Kidney capillary endothelial cell (primary cell): Measurements from ENCODE around the gene RAE1.

Experiments
- DNase-seq: peaks from one replicate; pipeline ENCODE4 v3.0.0-alpha.2; 2018; ENCODE audit warnings: low spot score

Gene RAE1

GRCh38 chr20:57400231-57400701, 49.2 kb downstream of the RAE1 start:
- DNase-seq = no peak

- DNase-seq = no peak
Observed at GRCh38 chr20:57400821-57401564, 49.9 kb downstream of the RAE1 start.

- no peak for DNase-seq
Observed at GRCh38 chr20:57401565-57401918, 50.5 kb downstream of the RAE1 start.

- DNase-seq = no peak
Observed at GRCh38 chr20:57402206-57403125, 51.4 kb downstream of the RAE1 start.

- no peak for DNase-seq
Observed at GRCh38 chr20:57403216-57403615, 52.2 kb downstream of the RAE1 start.

GRCh38 chr20:57404006-57404405, 53.0 kb downstream of the RAE1 start:
- DNase-seq = no peak

- no peak for DNase-seq
Observed at GRCh38 chr20:57404419-57405072, 53.5 kb downstream of the RAE1 start.

- DNase-seq = no peak
Observed at GRCh38 chr20:57405236-57406016, 54.4 kb downstream of the RAE1 start.

GRCh38 chr20:57407541-57407956, 56.5 kb downstream of the RAE1 start:
- DNase-seq = no peak

GRCh38 chr20:57408131-57408530, 57.1 kb downstream of the RAE1 start:
- DNase-seq = no peak

GRCh38 chr20:57408536-57409233, 57.6 kb downstream of the RAE1 start:
- no peak for DNase-seq

- DNase-seq = no peak
Observed at GRCh38 chr20:57409316-57409671, 58.2 kb downstream of the RAE1 start.

- no peak for DNase-seq
Observed at GRCh38 chr20:57409672-57410397, 58.8 kb downstream of the RAE1 start.

GRCh38 chr20:57410398-57410920, 59.4 kb downstream of the RAE1 start:
- no peak for DNase-seq

- no peak for DNase-seq
Observed at GRCh38 chr20:57410924-57411323, 59.9 kb downstream of the RAE1 start.

GRCh38 chr20:57411406-57412283, 60.6 kb downstream of the RAE1 start:
- no peak for DNase-seq

GRCh38 chr20:57412347-57413029, 61.4 kb downstream of the RAE1 start:
- no peak for DNase-seq

- no peak for DNase-seq
Observed at GRCh38 chr20:57413986-57414385, 62.9 kb downstream of the RAE1 start.
